ENCODE results near the gene TIGD1. TPM values are rescaled to one million over a fixed set of nuclear protein-coding genes. Genes with fewer than 3 reads are reported as not detected.

Gene TIGD1
- total and polyA plus RNA-seq, 2 of the 13 experiments (the other 11 are each of a cell fraction or from before 2014, with no cell fraction given) = 3.5 to 9.5 TPM

- peak; percentile 84 for TF ChIP-seq KDM2A (CRISPR knock-in tag; IDR thresholded peaks at IDR 0.05; ENCODE audit: borderline replicate concordance, low read depth)
- TF ChIP-seq ZGPAT (CRISPR knock-in tag; IDR thresholded peaks at IDR 0.05) = no peak
- TF ChIP-seq ZMAT3 (CRISPR knock-in tag; conservative IDR thresholded peaks at IDR 0.05) = no peak
- peak; percentile 58 for TF ChIP-seq HNRNPLL (IDR thresholded peaks at IDR 0.05; ENCODE audit: low read depth, low read length, poor library complexity, severe bottlenecking)
- no peak for TF ChIP-seq ZNF589 (CRISPR knock-in tag; conservative IDR thresholded peaks at IDR 0.05)
- TF ChIP-seq MNT (IDR thresholded peaks at IDR 0.05) = no peak
- no peak for TF ChIP-seq BATF2 (CRISPR knock-in tag; IDR thresholded peaks at IDR 0.05)
- TF ChIP-seq SALL2 (CRISPR knock-in tag; IDR thresholded peaks at IDR 0.05) = no peak
- no peak for TF ChIP-seq ZNF224 (CRISPR knock-in tag; IDR thresholded peaks at IDR 0.05)
- TF ChIP-seq IRX3 (CRISPR knock-in tag; IDR thresholded peaks at IDR 0.05; ENCODE audit: borderline replicate concordance, low read depth) = no peak
- TF ChIP-seq NR2F1 (CRISPR knock-in tag; IDR thresholded peaks at IDR 0.05) = no peak
- TF ChIP-seq MAFG (CRISPR knock-in tag; IDR thresholded peaks at IDR 0.05) = no peak
- TF ChIP-seq ATF1 (CRISPR knock-in tag; IDR thresholded peaks at IDR 0.05) = no peak
- TF ChIP-seq ZNF619 (CRISPR knock-in tag; IDR thresholded peaks at IDR 0.05) = no peak
- TF ChIP-seq MATR3 (CRISPR knock-in tag; IDR thresholded peaks at IDR 0.05) = no peak
- no peak for TF ChIP-seq U2AF2 (IDR thresholded peaks at IDR 0.05; ENCODE audit: low read depth, low read length)
- TF ChIP-seq ZHX1 (CRISPR knock-in tag; IDR thresholded peaks at IDR 0.05; ENCODE audit: low read depth) = 0 out of 2 replicates have a peak, but pooled peaks have one; percentile 29
- no peak for TF ChIP-seq REXO4 (CRISPR knock-in tag; IDR thresholded peaks at IDR 0.05; ENCODE audit: borderline replicate concordance)
- no peak for TF ChIP-seq ZNF550 (CRISPR knock-in tag; IDR thresholded peaks at IDR 0.05; ENCODE audit: borderline replicate concordance)
- no peak for TF ChIP-seq SMARCE1 (IDR thresholded peaks at IDR 0.05; ENCODE audit: borderline replicate concordance)
- TF ChIP-seq KDM1A (CRISPR knock-in tag; IDR thresholded peaks at IDR 0.05) = no peak
- no peak for TF ChIP-seq ELK4 (CRISPR knock-in tag; IDR thresholded peaks at IDR 0.05; ENCODE audit: borderline replicate concordance)
Measured at GRCh38 chr2:232523682-232524597, 26.4 kb downstream of the TIGD1 start (continued).
